HL-60 (cell line): ENCODE data around the gene GALK2.

Experiments used
- DNase-seq, 2 experiments: peaks; one replicate each; pipeline ENCODE4 v3.0.0-alpha.2; 2010 to 2020; ENCODE audit warnings: low read depth in 1 of 2, low spot score in 1 of 2
- H3K27ac ChIP-seq: fragments of 250-450 bp; sonication (Bioruptor Pico); replicated peaks from 2 replicates; pipeline ENCODE4 v1.5.1; 2020; ENCODE audit warnings: mild to moderate bottlenecking, moderate library complexity
- H3K27me3 ChIP-seq: fragments of 250-450 bp; sonication (Bioruptor Pico); 2 replicates; pipeline ENCODE4 v1.5.1; 2021; ENCODE audit warnings: mild to moderate bottlenecking, moderate library complexity; ENCODE audit not compliant: insufficient read depth, poor library complexity, severe bottlenecking
- H3K4me3 ChIP-seq: replicated peaks from 2 replicates; pipeline ENCODE4 v1.5.1; 2011; ENCODE audit warnings: mild to moderate bottlenecking, control low read depth, low read length; ENCODE audit not compliant: insufficient read depth
- GABPA ChIP-seq: IDR thresholded peaks from 2 replicates; pipeline ENCODE4 v1.6.1; 2012; ENCODE audit warnings: low read depth
- POLR2AphosphoS5 ChIP-seq: IDR thresholded peaks from 2 replicates; pipeline ENCODE4 v1.6.1; 2012; ENCODE audit warnings: low read depth
- SPI1 ChIP-seq: IDR thresholded peaks from 2 replicates; pipeline ENCODE4 v1.6.1; 2012; ENCODE audit warnings: low read depth, mild to moderate bottlenecking, borderline replicate concordance
- TF ChIP-seq, protein P1 (sequence below): IDR thresholded peaks from 2 replicates; pipeline ENCODE4 v1.6.1; 2012; ENCODE audit warnings: low read depth; ENCODE audit not compliant: insufficient replicate concordance
- TF ChIP-seq, protein P2 (sequence below): IDR thresholded peaks from one replicate; pipeline ENCODE4 v1.5.1; 2011; ENCODE audit warnings: low read length, control low read depth, inconsistent platforms; ENCODE audit not compliant: insufficient read depth

GALK2 gene

DNA sequence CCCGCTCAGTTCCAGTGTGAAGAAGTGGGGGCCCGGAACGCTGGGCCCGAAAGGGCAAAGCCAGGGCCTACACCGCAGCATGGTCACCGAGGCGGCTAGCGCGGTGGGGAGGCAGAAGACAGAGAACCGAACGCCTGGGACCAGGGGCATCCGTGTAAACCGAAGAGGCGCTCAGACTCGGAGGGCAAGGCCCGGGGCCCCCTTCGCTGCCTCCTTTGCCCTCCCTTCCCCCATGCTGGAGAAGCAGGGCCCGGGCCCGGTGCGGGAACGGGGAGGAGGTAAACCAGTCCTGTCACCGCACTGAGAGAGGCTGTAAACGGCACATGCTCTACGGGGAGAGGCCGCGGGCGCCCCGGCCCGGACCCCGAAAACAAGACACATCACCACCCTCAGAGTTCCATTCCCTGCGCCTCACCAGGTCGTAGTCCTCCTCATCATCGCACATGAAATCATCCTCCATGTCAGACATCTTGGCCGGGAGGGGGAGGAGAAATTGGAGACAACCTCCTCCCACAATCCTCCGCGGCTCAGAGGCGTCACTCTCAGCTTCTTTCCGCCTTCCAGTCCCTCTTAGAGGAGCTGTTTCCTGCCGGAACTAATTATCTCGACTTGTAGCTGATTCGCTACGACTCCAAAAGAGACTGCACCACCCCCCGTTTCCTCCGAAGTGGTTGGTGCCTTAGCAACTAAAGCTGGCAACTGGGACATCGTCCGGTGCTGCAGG, 14.8 kb upstream of the GALK2 start, which contains the start of gene COPS2:
COPS2 (minus strand) TSS at position 490 of the 724 bp plus-strand sequence; CDS start at position 469, 21 bp downstream.
- DNase-seq, result peak; percentile 97
- Histone ChIP-seq H3K27me3 (no peaks in the 10 kb centered on the region), H3K4me3 (peak within 1 kb of the TSS; percentile 81), H3K27ac (peak within 1 kb of the TSS; percentile 86)
- TF ChIP-seq GABPA, result peak; percentile 100
- no peak; the same call in 1 of the 2 replicates for TF ChIP-seq SPI1
- peak; percentile 50 for TF ChIP-seq POLR2AphosphoS5

DNA sequence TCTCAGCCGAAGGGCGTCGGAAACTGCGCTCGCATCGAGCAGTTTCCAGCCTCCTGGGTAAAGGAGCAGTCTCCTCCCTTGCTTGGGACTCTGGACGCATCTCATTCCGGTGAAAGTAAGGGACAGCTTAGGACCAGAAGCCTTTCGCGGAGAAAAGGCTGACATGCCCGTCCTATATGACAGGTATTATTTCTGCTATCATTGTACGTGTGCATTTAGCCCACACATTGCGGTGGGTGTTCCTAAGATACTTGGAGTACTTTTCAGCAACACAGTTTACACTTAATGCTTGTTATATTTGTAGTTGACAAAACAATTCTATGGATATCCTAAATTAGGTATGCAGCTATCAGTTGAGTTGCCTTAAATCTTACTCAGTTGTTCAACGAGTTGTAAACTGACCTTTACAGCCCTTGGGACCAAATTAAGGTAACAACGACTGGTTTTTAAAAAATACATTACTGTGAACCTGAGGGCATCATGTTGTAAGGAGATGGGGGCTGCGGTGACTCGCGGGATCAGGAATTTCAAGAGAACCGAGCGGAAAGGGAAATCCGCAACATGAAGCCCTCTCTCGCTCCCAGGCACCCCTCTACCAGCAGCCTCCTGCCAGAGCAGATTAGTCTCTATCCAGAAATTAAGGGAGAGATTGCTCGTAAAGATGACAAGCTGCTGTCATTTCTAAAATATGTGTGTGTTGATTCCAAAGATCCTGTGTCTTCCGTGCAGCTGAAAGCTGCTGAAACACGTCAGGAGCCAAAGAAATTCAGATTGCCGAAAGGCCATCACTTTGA, 14.0 kb upstream of the GALK2 start:
- peak overlapping the region; percentile 86 for H3K27ac ChIP-seq
- DNase-seq, result peak in 1 of 2 experiments; percentile 6

DNA sequence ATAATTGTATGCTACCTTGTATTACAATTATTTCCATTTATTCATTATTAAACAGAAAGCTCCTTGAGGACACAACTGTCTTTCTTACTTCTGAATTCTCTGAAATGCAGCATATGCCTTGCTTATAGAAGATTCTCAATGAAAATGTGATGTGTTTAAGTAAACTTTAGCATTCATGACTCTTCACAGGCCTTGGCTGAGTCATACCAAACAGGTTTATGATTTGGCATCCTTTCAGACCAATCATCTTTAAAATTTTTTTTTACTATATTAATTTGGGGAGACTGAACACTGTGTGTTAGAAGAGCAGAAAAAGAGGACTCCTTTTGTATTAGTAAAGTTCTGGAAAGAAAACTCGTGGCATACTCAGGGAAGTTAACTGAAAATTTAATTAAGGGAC, 6.4 kb upstream of the GALK2 start:
- no peak for DNase-seq
- no peaks in the 10 kb centered on the region for H3K27me3 ChIP-seq
- TF ChIP-seq POLR2AphosphoS5 (no peak), GABPA (no peak), SPI1 (no peak)
- TF ChIP-seq, protein P1, sequence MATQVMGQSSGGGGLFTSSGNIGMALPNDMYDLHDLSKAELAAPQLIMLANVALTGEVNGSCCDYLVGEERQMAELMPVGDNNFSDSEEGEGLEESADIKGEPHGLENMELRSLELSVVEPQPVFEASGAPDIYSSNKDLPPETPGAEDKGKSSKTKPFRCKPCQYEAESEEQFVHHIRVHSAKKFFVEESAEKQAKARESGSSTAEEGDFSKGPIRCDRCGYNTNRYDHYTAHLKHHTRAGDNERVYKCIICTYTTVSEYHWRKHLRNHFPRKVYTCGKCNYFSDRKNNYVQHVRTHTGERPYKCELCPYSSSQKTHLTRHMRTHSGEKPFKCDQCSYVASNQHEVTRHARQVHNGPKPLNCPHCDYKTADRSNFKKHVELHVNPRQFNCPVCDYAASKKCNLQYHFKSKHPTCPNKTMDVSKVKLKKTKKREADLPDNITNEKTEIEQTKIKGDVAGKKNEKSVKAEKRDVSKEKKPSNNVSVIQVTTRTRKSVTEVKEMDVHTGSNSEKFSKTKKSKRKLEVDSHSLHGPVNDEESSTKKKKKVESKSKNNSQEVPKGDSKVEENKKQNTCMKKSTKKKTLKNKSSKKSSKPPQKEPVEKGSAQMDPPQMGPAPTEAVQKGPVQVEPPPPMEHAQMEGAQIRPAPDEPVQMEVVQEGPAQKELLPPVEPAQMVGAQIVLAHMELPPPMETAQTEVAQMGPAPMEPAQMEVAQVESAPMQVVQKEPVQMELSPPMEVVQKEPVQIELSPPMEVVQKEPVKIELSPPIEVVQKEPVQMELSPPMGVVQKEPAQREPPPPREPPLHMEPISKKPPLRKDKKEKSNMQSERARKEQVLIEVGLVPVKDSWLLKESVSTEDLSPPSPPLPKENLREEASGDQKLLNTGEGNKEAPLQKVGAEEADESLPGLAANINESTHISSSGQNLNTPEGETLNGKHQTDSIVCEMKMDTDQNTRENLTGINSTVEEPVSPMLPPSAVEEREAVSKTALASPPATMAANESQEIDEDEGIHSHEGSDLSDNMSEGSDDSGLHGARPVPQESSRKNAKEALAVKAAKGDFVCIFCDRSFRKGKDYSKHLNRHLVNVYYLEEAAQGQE, result no peak
- TF ChIP-seq, protein P2, sequence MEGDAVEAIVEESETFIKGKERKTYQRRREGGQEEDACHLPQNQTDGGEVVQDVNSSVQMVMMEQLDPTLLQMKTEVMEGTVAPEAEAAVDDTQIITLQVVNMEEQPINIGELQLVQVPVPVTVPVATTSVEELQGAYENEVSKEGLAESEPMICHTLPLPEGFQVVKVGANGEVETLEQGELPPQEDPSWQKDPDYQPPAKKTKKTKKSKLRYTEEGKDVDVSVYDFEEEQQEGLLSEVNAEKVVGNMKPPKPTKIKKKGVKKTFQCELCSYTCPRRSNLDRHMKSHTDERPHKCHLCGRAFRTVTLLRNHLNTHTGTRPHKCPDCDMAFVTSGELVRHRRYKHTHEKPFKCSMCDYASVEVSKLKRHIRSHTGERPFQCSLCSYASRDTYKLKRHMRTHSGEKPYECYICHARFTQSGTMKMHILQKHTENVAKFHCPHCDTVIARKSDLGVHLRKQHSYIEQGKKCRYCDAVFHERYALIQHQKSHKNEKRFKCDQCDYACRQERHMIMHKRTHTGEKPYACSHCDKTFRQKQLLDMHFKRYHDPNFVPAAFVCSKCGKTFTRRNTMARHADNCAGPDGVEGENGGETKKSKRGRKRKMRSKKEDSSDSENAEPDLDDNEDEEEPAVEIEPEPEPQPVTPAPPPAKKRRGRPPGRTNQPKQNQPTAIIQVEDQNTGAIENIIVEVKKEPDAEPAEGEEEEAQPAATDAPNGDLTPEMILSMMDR, result no peak

More for the DNA sequence above, 14.0 kb upstream of the GALK2 start:
- peak overlapping the region; percentile 81 for H3K4me3 ChIP-seq
- H3K27me3 ChIP-seq, result no peaks in the 10 kb centered on the region
- TF ChIP-seq, protein P1, result no peak
- no peak for TF ChIP-seq POLR2AphosphoS5
- TF ChIP-seq SPI1, result no peak
- TF ChIP-seq, protein P2, result no peak
- TF ChIP-seq GABPA, result no peak; the same call in 1 of the 2 replicates

DNA sequence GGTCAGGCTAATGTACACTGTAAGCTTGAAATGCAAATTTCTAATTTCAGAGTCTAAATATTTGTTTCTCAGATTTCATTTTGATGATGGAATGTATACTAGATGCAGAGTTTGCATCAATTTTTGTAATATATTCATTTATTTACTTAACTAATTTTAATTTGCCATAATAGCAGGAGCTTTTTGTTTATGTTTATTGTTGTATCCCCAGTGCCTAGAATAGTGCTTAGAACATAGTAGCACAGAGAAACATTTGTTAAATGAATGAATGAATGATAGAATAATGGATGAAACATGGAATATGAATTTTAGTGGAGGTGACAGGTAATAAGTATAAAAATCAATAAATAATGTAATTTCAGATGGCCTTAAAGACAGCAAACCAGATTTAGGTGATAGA, 5.2 kb upstream of the GALK2 start:
- no peaks in the 10 kb centered on the region for H3K27me3 ChIP-seq
- no peak overlapping the region for H3K27ac ChIP-seq
- DNase-seq, result no peak
- TF ChIP-seq, protein P1, result no peak
- TF ChIP-seq, protein P2, result no peak
- TF ChIP-seq POLR2AphosphoS5, result no peak
- no peak for TF ChIP-seq GABPA
- TF ChIP-seq SPI1, result no peak
- no peak overlapping the region for H3K4me3 ChIP-seq

More for the DNA sequence above, 6.4 kb upstream of the GALK2 start:
- Histone ChIP-seq H3K4me3 (no peak overlapping the region), H3K27ac (no peak overlapping the region)
